Activated T-cell treated with anti-CD3 and anti-CD28 coated beads, Interleukin-2, amount 50 U/mL, for 72 hours (primary cell): ENCODE data around the gene ZNF284. TPM values are rescaled to one million over a fixed set of nuclear protein-coding genes. Genes with fewer than 3 reads are reported as not detected.
A peak's percentile ranks its signal among the peaks of the same experiment; 100 is the strongest.

ENCODE experiments used
- ATAC-seq, 2 donors: fragments of 150-1000 bp; cut with Tn5 transposase; replicated peaks in 1 of 2; 2 replicates each; pipeline ENCODE4 v1.10.0; 2021; ENCODE audit warnings: moderate library complexity in 2 of 2, mild to moderate bottlenecking in 1 of 2
- DNase-seq, 2 donors: peaks; one replicate each; pipeline ENCODE4 v3.0.0; 2021 to 2022; ENCODE audit warnings: mixed read lengths in 1 of 2
- H3K27ac Mint-ChIP-seq: one replicate; pipeline ENCODE4 v1.8.0; 2022; ENCODE audit warnings: mild to moderate bottlenecking, moderate library complexity, mixed read lengths
- H3K27me3 Mint-ChIP-seq: one replicate; pipeline ENCODE4 v1.8.0; 2022; ENCODE audit warnings: low read depth, mixed read lengths
- H3K36me3 Mint-ChIP-seq, 2 donors: one replicate each; pipeline ENCODE4 v1.8.0; 2022; ENCODE audit warnings: mixed read lengths in 2 of 2, mild to moderate bottlenecking in 1 of 2; ENCODE audit not compliant: insufficient read depth in 2 of 2
- H3K4me1 Mint-ChIP-seq: one replicate; pipeline ENCODE4 v1.8.0; 2022; ENCODE audit warnings: low read depth, mixed read lengths
- H3K4me3 Mint-ChIP-seq, 2 donors: one replicate each; pipeline ENCODE4 v1.8.0; 2022; ENCODE audit warnings: mild to moderate bottlenecking in 2 of 2, mixed read lengths in 2 of 2, moderate library complexity in 2 of 2
- H3K9me3 Mint-ChIP-seq, 2 donors: one replicate each; pipeline ENCODE4 v1.8.0; 2022; ENCODE audit warnings: mixed read lengths in 2 of 2
- total RNA-seq, 2 donors: library from RNA; stranded (reverse); gene quantifications; one replicate each; pipeline ENCODE4 v1.2.3, GENCODE V29; 2022

Gene ZNF284
- total RNA-seq, 2 donors from 2014 or later = 3.3 TPM

DNA sequence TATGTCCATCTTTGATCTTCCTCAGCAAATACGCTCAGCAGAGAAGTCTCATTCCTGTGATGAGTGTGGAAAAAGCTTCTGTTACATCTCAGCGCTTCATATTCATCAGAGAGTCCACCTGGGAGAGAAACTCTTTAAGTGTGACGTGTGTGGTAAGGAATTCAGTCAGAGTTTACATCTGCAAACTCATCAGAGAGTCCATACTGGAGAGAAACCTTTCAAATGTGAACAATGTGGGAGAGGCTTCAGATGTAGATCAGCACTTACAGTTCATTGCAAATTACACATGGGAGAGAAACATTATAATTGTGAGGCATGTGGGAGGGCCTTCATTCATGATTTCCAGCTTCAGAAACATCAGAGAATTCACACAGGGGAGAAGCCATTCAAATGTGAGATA, 5.7 kb upstream of the ZNF284 start:
- H3K36me3 Mint-ChIP-seq = peaks cover 31 to 41% of the 10 kb centered on the region in 2 donors
- H3K27ac Mint-ChIP-seq = no peak overlapping the region
- peaks cover 3% of the 10 kb centered on the region for H3K4me1 Mint-ChIP-seq
- DNase-seq = no peak
- peaks cover 24 to 26% of the 10 kb centered on the region in 2 donors for H3K9me3 Mint-ChIP-seq
- no peaks in the 10 kb centered on the region for H3K27me3 Mint-ChIP-seq
- ATAC-seq = no peak
- H3K4me3 Mint-ChIP-seq = no peak overlapping the region

DNA sequence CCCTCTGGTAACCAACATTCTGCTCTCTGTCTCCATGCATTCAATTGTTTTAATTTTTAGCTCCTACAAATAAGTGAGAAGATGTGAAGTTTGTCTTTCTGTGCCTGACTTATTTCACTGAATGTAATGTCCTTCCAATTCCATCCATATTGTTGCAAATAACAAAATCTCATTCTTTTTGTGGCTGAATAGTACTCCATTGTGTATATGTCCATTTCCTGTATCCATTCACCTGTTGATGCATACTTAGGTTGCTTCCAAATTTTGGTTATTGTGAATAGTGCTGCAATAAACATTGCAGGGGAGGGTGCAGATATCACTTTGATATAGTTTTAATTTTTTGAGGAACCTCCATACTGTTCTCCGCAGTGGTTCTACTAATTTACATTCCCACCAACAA, 2.5 kb upstream of the ZNF284 start:
- Mint-ChIP-seq H3K27ac (no peak overlapping the region), H3K27me3 (no peaks in the 10 kb centered on the region), H3K9me3 (peaks cover 28 to 31% of the 10 kb centered on the region in 2 donors), H3K4me3 (no peak overlapping the region), H3K4me1 (peaks cover 20% of the 10 kb centered on the region), H3K36me3 (peaks cover 34 to 42% of the 10 kb centered on the region in 2 donors)
- no peak for DNase-seq
- no peak for ATAC-seq

DNA sequence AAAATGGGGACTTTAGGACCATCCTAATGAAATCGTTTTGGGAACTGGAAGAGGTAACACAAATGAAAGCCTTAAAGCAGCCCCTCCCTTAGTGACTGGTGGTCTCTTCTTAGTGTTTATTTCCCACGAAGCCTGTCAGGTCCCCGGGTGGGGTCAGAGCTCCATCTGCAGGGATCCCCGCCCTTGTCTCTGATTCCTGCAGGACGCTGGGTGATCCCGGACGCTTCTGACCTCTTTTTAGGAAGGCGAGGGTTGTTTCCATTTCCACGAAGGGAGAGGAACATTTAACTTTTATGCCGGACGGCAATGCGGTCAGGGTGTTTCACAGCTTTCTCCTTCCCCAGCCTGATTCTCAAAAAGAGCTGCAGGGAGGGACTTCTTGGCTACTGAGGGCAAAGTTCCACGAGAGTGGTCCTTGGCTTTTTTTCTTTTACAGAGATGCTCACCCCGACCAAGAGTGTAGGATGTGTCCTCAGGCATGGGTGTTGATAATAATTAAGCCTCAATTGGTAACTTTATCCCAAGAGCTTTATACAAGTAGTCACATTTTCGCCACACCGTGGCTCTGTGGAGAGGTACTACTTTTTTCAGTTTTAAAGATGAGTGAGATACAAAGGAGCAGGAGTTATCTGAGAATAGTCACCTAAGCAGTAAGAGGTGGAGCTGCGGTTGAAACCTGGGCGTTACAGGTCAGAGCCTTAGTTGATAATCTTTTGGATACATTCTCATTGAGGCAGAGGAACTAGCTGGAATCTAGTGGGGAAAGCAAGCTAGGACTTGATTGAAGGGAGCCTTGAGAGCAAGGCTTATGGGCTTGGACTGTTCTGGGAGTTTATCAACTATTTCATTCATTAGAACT, 813 bp downstream of the ZNF284 start:
- Mint-ChIP-seq H3K4me3 (peak overlapping the region; percentile 88 to 94), H3K27me3 (no peaks in the 10 kb centered on the region), H3K36me3 (peaks cover 24 to 25% of the 10 kb centered on the region in 2 donors), H3K4me1 (peaks cover 28% of the 10 kb centered on the region), H3K9me3 (peaks cover 12 to 22% of the 10 kb centered on the region in 2 donors), H3K27ac (peak overlapping the region; percentile 21)
- ATAC-seq (peak in 1 of 2 donors; percentile 4), DNase-seq (no peak)

DNA sequence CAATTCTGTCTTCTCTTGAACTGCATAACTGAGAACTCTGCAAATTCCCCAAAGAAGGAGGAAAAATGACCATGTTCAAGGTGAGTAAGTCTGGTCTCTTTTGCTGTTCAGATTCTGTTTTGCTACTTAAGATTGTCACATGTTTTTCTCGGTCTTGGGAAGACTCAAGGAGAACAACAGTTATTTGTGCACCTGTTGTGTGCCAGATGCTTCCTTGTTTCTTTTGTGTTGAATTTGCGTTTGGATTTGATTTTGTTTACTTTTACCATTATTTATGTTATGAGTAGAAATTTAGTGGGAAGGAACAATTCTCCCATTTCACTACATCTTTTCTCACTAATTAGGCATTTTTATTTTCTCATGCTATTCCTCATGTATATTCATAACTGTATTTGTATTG, 4.4 kb downstream of the ZNF284 start:
- ATAC-seq (no peak), DNase-seq (no peak)
- Mint-ChIP-seq H3K4me3 (no peak overlapping the region), H3K9me3 (peaks cover 3 to 11% of the 10 kb centered on the region in 2 donors), H3K27me3 (no peaks in the 10 kb centered on the region), H3K4me1 (peaks cover 25% of the 10 kb centered on the region), H3K36me3 (peaks cover 14 to 25% of the 10 kb centered on the region in 2 donors), H3K27ac (no peak overlapping the region)

DNA sequence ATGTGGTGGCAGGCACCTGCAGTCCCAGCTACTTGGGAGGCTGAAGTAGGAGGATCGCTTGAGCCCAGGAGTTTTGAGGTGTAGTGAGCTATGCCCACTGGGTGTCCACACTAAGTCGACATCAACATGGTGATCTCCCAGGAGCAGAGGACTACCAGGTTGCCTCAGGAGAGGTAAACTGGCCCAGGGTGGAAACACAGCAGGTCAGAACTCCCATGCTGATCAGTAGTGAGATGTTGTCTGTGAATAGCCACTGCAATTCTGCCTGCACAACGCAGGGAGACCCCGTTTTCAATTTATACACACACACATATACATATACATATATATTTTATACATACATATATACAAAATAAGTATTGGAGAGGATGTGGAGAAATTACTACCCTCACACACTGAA, 20.1 kb downstream of the ZNF284 start:
- Mint-ChIP-seq H3K9me3 (peaks cover 0 to 2% of the 10 kb centered on the region in 2 donors), H3K4me3 (no peak overlapping the region), H3K4me1 (peaks cover 22% of the 10 kb centered on the region), H3K27ac (no peak overlapping the region), H3K36me3 (peaks cover 8 to 18% of the 10 kb centered on the region in 2 donors), H3K27me3 (no peaks in the 10 kb centered on the region)
- DNase-seq (no peak), ATAC-seq (no peak)

DNA sequence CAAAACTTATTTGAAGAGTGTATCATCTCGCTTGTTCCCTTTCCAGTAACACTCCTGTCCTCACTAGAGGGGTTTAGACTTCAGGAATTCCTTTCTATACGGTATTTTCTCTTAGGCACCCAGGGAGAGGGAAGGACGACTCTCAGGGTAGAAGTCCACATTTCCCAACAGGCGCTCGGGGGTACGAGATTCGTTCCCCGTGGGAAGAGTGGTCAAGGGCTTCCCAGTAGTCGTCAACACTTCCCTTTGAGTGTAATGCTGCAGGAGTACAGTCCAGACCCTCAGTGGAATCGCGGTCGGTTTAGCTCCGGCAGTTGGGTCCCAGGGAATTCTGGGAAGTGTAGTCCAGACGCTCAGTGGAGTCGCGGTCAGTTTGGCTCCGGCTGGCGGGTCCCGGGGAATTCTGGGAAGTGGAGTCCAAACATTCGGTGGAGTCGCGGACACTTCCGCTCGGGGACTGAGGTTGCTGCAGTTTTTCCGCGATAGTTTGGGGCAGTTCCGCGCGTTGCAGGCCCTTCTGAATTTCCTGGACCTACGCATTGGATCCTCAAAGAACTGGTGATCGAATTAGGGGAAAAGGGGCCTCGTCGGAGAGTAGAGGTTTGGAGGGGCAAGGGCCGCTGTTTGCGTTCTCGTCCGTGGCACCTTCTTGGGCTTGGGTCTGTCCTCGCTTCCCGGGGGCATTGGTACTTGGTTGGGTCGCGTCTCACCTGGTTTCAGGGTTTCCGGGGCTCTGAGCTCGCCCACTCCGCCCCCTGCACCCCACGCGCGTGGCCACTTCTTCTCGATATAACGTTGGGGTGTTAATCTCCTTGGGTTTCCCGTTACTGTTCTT, 22.2 kb downstream of the ZNF284 start, which contains the start of gene ZNF224:
Gene ZNF224 (plus strand): TSS at position 431 of the 835 bp plus-strand sequence. CDS start 3,513 bp downstream, outside the sequence.
- DNase-seq (peak; percentile 84 to 85), ATAC-seq (peak; percentile 89 to 94)
- H3K27ac Mint-ChIP-seq = peak within 1 kb of the TSS; percentile 93
- peaks cover 22% of the 10 kb centered on the region for H3K4me1 Mint-ChIP-seq
- H3K27me3 Mint-ChIP-seq = no peaks in the 10 kb centered on the region
- peaks cover 2 to 5% of the 10 kb centered on the region in 2 donors for H3K9me3 Mint-ChIP-seq
- H3K36me3 Mint-ChIP-seq = peaks cover 10 to 29% of the 10 kb centered on the region in 2 donors
- H3K4me3 Mint-ChIP-seq = peak within 1 kb of the TSS; percentile 97 to 98

DNA sequence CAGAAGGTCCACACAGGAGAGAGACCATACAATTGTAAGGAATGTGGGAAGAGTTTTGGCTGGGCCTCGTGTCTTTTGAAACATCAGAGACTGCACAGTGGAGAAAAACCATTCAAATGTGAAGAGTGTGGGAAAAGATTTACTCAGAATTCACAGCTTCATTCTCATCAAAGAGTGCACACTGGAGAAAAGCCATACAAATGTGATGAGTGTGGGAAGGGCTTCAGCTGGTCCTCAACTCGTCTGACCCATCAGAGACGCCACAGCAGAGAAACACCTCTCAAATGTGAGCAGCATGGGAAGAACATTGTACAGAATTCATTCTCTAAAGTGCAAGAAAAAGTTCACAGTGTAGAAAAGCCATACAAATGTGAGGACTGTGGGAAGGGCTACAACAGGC, 35.8 kb downstream of the ZNF284 start:
- H3K36me3 Mint-ChIP-seq = peaks cover 43 to 71% of the 10 kb centered on the region in 2 donors

DNA sequence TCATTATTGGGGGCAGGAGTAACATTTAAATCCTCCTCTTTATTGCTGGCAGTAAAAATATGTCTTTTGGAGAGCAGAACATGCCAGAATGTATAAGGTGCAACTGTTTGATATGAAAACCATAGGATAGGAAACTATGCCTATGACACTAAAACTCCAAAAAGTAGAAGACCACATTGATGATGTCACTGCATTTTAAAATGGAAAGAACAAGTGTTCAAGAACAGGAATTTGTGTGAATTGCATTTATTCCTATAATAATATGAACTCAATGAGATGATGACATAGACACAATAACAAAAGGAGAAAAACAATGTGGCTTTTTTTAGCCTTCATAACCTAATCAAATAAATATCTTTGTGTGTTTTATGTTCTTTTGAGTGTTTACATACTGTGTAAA, 37.5 kb downstream of the ZNF284 start:
- ATAC-seq = no peak
- peaks cover 15% of the 10 kb centered on the region for H3K4me1 Mint-ChIP-seq
- no peak overlapping the region for H3K27ac Mint-ChIP-seq
- peaks cover 15 to 34% of the 10 kb centered on the region in 2 donors for H3K9me3 Mint-ChIP-seq
- peaks cover 38 to 60% of the 10 kb centered on the region in 2 donors for H3K36me3 Mint-ChIP-seq
- no peaks in the 10 kb centered on the region for H3K27me3 Mint-ChIP-seq
- no peak for DNase-seq
- H3K4me3 Mint-ChIP-seq = no peak overlapping the region

More for the DNA sequence above, 35.8 kb downstream of the ZNF284 start:
- Mint-ChIP-seq H3K9me3 (peaks cover 21 to 35% of the 10 kb centered on the region in 2 donors), H3K27ac (no peak overlapping the region), H3K4me3 (no peak overlapping the region), H3K27me3 (no peaks in the 10 kb centered on the region), H3K4me1 (peaks cover 8% of the 10 kb centered on the region)
- ATAC-seq (no peak), DNase-seq (no peak)

DNA sequence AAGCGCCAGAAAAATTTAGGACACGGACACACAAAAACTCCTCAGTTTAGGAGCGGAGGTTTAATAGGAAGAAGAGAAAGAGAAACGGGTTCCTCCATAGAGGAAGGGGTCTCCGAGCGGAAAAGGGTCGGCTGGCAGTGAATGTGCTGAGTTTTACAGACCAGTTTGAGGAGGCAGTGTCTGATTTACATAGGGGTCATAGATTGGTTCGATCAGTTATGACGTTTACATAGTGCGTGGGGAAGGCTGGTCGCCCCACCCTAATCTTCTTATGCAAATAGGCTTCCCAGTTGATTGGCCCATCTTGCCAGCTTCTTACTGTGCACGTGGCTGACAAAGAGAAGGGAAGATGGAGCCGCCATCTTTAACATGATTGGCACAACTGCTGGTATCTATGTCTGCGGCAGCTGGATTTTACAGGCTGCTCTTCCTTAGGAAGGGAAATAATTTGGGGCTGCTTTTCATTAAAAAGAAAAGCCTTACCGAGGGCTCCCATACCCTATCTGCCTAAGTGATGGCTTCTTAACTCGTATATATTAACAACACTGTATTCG, 40.0 kb downstream of the ZNF284 start:
- ATAC-seq = peak in 1 of 2 donors; percentile 33
- peaks cover 22% of the 10 kb centered on the region for H3K4me1 Mint-ChIP-seq
- H3K9me3 Mint-ChIP-seq = peaks cover 10 to 26% of the 10 kb centered on the region in 2 donors
- DNase-seq = peak in 1 of 2 donors; percentile 18
- peak overlapping the region; percentile 36 for H3K27ac Mint-ChIP-seq
- H3K4me3 Mint-ChIP-seq = peak overlapping the region; percentile 67 to 98
- H3K36me3 Mint-ChIP-seq = peaks cover 22 to 47% of the 10 kb centered on the region in 2 donors
- no peaks in the 10 kb centered on the region for H3K27me3 Mint-ChIP-seq

DNA sequence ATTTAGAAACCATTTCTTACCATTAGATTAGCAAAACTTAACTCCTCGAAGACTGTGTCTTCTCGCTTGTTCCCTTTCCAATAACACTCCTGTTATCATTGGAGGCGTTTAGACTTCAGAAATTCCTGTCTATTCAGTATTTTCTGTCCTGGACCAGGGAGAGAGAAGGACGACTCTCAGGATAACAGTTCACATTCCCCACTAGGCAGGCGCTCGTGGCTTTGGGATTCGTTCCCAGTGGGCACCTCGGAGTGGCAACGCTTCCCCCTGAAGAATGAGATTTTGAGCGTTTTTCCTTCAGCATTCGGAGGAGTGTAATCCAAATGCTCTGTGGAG, 40.8 kb downstream of the ZNF284 start:
- H3K4me1 Mint-ChIP-seq = peaks cover 22% of the 10 kb centered on the region
- peaks cover 4 to 19% of the 10 kb centered on the region in 2 donors for H3K9me3 Mint-ChIP-seq
- no peaks in the 10 kb centered on the region for H3K27me3 Mint-ChIP-seq
- peak overlapping the region; percentile 95 for H3K27ac Mint-ChIP-seq
- ATAC-seq = no peak
- DNase-seq = no peak
- H3K36me3 Mint-ChIP-seq = peaks cover 15 to 43% of the 10 kb centered on the region in 2 donors
- peak overlapping the region; percentile 98 to 99 for H3K4me3 Mint-ChIP-seq

DNA sequence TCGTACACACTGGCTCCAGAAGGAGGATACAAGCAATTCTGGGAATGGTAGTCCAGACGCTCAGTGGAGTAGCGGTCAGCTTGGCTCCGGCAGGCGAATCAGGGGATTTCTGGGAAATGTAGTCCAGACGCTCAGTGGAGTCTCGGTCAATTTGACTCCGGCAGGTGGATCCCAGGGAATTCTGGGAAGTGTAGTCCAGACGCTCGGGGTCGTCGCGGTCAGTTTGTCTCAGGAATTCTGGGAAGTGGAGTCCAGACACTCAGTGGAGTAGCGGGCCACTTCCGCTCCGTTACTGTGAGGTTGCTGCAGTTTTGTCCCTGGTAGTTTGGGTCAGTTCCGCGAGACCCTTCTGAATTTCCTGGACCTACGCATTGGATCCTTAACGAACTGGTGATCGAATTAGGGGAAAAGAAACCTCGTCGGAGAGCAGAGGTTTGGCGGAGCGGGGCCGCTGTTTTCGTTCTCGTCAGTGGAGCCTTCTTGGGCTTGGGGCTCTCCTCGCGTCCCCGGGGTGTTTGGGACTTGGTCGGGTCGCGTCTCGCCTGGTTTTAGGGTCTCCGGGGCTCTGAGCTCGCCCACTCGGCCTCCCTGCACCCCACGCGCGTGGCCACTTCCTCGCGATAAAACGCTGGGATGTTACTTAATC, 41.3 kb downstream of the ZNF284 start, which contains the start of gene ZNF225:
Gene ZNF225 (plus strand): TSS at position 262 of the 646 bp plus-strand sequence. CDS start 2,429 bp downstream, outside the sequence.
- peaks cover 4 to 14% of the 10 kb centered on the region in 2 donors for H3K9me3 Mint-ChIP-seq
- ATAC-seq (peak; percentile 92 to 94), DNase-seq (peak; percentile 77 to 84)
- peaks cover 11 to 41% of the 10 kb centered on the region in 2 donors for H3K36me3 Mint-ChIP-seq
- no peaks in the 10 kb centered on the region for H3K27me3 Mint-ChIP-seq
- peak within 1 kb of the TSS; percentile 95 for H3K27ac Mint-ChIP-seq
- peaks cover 22% of the 10 kb centered on the region for H3K4me1 Mint-ChIP-seq
- peak within 1 kb of the TSS; percentile 98 to 99 for H3K4me3 Mint-ChIP-seq

DNA sequence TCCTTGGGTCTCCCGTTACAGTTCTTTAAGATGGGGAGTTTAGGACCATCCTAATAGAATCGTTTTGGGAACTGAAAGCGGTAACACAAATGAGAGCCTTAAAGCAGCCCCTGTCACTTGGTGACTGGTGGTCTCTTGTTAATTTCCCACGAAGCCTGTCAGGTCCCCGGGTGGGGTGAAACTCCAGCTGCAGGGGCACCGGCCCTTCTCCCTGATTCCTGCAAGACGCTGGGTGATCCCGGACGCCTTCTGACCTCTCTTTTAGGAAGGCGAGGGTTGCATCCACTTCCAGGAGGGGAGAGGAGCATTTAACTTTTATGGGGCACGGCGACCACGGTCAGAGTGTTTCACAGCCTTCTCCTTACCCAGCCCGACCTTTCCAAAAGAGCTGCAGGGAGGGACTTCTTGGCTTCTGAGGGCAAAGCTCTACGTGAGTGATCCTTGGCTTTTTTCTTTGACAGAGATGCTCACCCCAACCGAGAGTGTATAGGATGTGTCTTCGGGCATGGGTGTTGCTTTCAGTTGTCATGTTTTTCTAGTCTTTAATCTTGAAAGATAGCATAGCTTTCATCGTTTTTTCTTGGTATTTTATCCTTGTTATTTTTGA, 41.9 kb downstream of the ZNF284 start:
- no peaks in the 10 kb centered on the region for H3K27me3 Mint-ChIP-seq
- ATAC-seq (peak in 1 of 2 donors; percentile 10), DNase-seq (no peak)
- H3K27ac Mint-ChIP-seq = peak overlapping the region; percentile 95
- H3K9me3 Mint-ChIP-seq = peaks cover 4 to 11% of the 10 kb centered on the region in 2 donors
- H3K4me1 Mint-ChIP-seq = peaks cover 22% of the 10 kb centered on the region
- peaks cover 11 to 44% of the 10 kb centered on the region in 2 donors for H3K36me3 Mint-ChIP-seq
- H3K4me3 Mint-ChIP-seq = peak overlapping the region; percentile 98 to 99
